HG02973 (cell line): ENCODE results near the gene GATAD2B.
"Not testable (repeated sequence)": the region's sequence is repeated elsewhere in the genome, so short reads cannot be mapped to it uniquely, and the experiment has no call there.

Source experiments
- ATAC-seq: cut with Tn5 transposase; IDR thresholded peaks from one replicate; pipeline ENCODE4 v1.9.1; 2021; ENCODE audit warnings: moderate library complexity; ENCODE audit not compliant: unreplicated experiment

The GATAD2B gene

GRCh38 chr1:153841463-153841994 is 81.2 kb downstream of the GATAD2B start:
- no peak for ATAC-seq

DNA sequence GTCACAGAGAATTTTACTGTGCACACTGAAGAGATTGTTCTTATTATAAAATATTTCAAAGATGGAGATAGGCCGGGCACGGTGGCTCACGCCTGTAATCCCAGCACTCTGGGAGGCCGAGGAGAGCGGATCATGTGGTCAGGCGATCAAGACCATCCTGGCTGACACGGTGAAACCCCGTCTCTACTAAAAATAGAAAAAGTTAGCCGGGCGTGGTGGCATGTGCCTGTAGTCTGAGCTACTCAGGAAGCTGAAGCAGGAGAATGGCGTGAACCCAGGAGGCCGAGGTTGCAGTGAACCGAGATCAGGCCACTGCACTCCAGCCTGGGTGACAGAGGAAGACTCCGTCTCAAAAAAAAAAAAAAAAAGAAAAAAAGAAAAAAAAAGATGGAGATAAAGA is 82.0 kb downstream of the GATAD2B start:
- ATAC-seq, result not testable (repeated sequence)

DNA sequence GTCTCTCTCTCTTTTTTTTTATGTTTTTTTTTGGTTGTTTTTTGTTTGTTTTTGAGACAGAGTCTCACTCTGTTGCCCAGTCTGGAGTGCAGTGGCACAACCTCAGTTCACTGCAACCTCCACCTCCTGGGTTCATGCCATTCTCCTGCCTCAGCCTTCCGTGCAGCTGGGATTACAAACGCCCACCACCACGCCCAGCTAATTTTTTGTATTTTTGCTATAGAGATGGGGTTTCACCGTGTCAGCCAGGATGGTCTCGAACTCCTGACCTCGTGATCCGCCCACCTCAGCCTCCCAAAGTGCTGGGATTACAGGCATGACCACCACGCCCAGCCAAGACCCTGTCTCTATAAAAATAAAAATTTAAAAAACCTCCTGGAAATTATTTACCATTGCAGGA is 88.8 kb downstream of the GATAD2B start:
- ATAC-seq, result not testable (repeated sequence)

DNA sequence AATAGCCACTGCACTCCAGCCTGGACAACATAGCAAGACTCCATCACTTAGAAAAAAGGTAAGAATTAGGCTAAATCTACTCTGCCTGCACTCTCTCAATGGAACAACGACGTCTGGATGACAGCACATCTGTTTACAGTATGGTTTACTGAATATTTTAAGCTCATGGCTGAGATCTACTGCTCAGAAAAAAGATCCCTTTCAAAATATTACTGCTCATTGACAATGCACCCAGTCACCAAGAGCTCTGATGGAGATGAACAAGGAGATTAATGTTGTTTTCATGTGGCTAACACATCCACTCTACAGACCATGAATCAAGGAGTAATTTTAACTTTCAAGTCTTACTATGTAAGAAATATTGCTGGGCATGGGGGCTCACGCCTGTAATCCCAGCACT is 89.6 kb downstream of the GATAD2B start:
- ATAC-seq, result no peak

DNA sequence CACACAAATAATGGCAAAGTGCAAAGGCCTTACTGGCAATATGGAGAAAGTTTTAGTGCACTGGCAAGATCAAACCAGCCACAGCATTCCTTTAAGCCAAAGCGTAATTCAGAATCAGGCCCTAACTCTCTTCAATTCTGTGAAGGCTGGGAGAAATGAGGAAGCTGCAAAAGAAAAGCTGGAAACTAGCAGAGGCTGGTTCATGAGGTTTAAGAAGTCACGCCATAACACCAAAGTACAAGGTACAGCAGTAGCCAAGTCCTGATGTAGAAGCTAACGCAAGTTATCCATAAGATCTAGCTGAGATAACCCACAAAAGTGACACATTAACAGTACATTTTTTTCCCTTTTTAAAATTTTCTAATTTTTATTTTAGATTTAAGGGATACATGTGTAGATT is 90.5 kb downstream of the GATAD2B start:
- no peak for ATAC-seq

DNA sequence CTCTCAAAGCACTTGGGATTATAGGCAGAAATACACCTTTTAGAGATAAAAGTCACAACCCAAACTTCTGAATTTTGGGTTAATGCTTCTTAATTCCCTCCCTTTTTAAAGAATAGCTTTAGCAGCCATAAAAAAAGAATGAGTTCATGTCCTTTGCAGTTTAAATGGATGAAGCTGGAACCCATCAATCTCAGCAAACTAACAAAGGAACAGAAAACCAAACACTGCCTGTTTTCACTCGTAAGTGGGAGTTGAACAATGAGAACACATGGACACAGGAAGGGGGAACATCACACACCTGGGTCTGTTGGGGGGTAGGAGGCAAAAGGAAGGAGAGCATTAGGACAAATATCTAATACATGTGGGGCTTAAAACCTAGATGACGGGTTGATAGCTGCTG is 91.7 kb downstream of the GATAD2B start:
- ATAC-seq, result no peak

GRCh38 chr1:153827168-153827964 is 95.4 kb downstream of the GATAD2B start:
- no peak for ATAC-seq

- no peak for ATAC-seq
Measured at GRCh38 chr1:153818876-153819275, 103.9 kb downstream of the GATAD2B start.

GRCh38 chr1:153816283-153816889 is 106.4 kb downstream of the GATAD2B start:
- ATAC-seq, result no peak

DNA sequence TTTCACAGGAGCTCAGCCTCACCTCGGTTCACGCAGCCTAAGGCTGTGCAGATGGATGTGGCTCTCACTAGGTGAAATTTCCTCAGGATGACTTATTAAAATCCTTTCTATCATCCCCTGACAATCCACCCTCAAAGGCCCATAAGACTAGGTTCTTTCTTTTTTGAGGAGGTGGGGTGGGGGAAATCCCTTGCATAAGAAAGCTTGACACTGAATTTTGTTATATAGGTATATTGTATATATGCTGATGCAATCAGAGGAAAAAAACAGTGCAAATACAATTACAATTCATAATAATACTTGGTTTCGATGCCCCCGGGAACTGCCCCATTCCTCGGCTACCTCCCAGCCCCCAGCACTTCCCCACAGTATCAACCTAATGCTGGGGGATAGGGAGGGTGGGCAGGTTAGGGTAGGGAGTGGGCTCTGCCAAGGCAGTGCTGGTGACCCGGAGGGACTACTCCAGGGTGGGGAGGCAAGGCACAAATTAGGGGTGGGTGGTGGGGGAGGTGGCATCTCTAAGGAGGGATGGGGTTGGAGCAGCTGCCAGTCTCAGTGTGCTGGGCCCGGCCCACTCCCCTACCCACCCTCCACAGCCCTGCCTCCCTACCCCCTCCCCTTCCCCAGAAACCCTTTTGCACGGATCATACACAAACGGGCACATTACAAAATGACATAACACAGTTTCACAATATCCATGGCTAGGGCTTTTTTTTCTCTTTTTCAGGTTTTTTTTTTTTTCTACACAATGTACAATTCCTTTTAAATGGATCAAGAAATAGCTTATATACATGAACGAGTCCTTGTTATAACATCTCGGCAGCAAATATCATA is 116.7 kb downstream of the GATAD2B start:
- no peak for ATAC-seq

DNA sequence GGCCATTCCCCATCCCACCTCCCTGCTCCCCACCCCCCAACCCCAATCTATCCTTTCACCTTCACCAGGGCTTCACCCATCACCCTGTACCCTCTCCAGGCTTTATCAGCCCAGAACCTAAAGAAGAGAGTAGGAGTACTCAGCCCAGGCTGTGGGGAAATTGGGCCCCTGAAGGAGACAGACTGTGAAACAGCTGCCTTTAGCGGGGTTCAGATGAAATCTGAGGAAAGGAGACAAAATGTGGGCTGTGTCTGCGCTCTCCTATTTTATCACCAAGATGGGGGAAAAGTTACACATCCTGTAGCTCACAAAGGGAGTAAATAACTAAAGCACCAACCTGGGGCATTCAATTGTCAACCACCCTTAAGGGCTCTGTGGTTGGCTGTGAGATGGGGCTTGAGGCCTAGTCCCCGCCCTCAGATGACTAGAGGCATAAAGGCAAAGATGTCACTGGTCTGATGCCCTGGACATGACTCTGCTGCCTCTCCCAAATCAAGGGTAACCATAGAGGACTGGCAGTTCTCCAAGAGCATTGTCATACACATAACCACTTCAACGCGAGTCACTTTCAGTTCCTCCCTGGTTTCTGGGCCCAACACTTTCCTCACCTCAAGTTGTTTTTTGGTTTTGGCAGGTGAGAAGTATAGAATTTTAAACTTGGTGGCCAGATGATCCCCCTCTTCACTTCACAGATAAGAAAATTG is 117.6 kb downstream of the GATAD2B start:
- ATAC-seq, result peak; percentile 85

GRCh38 chr1:153804112-153804511 is 118.7 kb downstream of the GATAD2B start:
- ATAC-seq, result no peak

DNA sequence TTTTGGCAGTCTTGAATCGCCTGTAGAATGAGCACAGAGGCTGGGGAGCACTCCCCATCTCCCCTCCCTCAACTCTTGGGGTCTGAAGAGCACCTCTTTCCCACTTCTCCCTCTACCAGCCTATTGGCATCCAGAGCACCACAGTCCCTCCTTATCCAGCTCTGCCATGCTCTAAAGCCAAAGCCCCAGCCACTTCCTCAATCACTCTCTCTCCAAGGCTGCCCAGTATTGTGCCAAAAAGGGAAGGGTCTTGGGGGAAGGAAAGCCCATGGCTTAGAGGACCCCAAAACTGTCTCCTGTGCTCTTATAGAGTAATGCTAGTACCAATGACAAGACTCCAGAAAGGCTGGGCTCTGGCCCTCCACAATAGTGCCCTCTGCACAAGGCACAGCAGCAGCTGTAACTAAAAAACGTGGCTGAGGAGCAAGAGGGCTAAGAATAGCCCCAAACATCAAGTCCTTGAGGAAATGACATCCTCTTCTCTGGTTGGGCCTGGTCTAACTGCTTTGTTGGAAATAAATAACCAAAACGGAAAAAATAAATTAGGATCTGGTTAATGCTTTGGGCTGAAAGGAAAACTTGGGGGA is 119.2 kb downstream of the GATAD2B start:
- ATAC-seq, result no peak

GRCh38 chr1:153801786-153802697 is 120.7 kb downstream of the GATAD2B start:
- no peak for ATAC-seq

- ATAC-seq, result no peak
Measured at GRCh38 chr1:153801028-153801625, 121.6 kb downstream of the GATAD2B start.

DNA sequence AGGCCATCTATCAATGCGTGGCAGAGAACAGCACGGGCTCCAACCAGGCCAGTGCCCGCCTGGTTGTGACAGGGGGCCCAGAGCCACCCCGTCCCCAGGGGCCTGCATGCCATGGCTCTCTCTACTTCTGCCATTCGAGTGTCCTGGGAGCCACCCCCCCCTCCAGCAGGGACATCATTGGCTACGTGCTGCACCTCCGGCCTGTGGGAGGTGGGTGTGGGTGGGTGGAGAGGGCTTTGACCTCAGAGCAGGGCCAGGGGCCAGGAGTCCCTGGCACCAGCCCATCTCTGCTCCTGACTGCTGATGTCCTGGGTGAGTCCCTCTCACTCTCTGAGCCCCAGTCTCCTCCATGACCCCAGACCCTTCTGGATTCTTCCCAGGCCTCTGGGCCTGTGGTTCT is 122.3 kb downstream of the GATAD2B start:
- ATAC-seq, result no peak

- no peak for ATAC-seq
Measured at GRCh38 chr1:153799566-153800465, 123.0 kb downstream of the GATAD2B start.

DNA sequence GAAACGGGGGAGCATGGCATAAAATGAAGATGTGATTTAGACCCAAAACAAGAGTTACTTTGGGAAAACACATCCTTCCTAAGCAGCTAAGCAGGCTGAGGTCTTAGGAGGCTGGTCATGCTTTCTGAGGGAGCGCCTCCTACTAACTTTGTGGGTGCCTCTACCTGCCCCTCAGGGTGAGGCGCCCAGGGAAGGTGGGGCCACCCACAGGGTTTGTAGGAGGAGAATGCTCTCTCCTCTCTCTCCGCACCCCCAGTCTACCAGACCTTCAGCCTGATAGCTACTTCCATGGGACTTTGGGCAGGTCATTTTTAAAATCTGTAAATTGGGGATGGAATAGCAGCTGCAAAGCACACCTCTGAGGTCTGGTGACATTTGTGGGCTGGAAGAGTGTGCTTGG is 123.8 kb downstream of the GATAD2B start:
- no peak for ATAC-seq
